Body of pancreas (tissue), 4 donors: ENCODE results near the gene DDX39A. TPM values are rescaled to one million over a fixed set of nuclear protein-coding genes. Genes with fewer than 3 reads are reported as not detected.

Experiments
- ATAC-seq: fragments of 150-250 bp; one replicate; pipeline ENCODE4 v1.9.1; 2016
- DNase-seq, 4 donors: peaks; one replicate each; pipeline ENCODE4 v3.0.0-alpha.2; 2019
- H3K27ac ChIP-seq, 4 donors: fragments of 200-600 bp; sonication (generic); 1 replicate in 3 of 4; 2 replicates in 1 of 4; pipeline versions ENCODE4 v1.5.1 to v1.6.1; 2016 to 2019; ENCODE audit warnings: mild to moderate bottlenecking in 1 of 4, mixed read lengths in 1 of 4, moderate library complexity in 1 of 4
- H3K27me3 ChIP-seq, 2 donors: fragments of 200-600 bp; sonication (generic); one replicate each; pipeline ENCODE4 v1.6.0; 2016; ENCODE audit warnings: mild to moderate bottlenecking in 1 of 2
- H3K36me3 ChIP-seq, 2 donors: fragments of 200-600 bp; sonication (generic); replicated peaks in 1 of 2; 2 replicates each; pipeline ENCODE4 v1.5.1; 2016; ENCODE audit warnings: low read depth in 2 of 2; ENCODE audit not compliant: insufficient read depth in 1 of 2
- H3K4me1 ChIP-seq: fragments of 200-600 bp; sonication (generic); one replicate; pipeline ENCODE4 v1.6.0; 2016
- H3K4me3 ChIP-seq, 2 donors: fragments of 200-600 bp; sonication (generic); 1 replicate in 1 of 2; 2 replicates in 1 of 2; pipeline ENCODE4 v1.5.1; 2016 to 2019
- H3K9me3 ChIP-seq, 3 donors: fragments of 200-600 bp; sonication (generic); 1 replicate in 2 of 3; 2 replicates in 1 of 3; pipeline ENCODE4 v1.5.1; 2016
- POLR2A ChIP-seq, 3 donors: fragments of 450-650 bp; IDR thresholded peaks; one replicate each; pipeline ENCODE4 v1.6.1; 2016; ENCODE audit warnings: antibody characterized with exemption in 3 of 3, mild to moderate bottlenecking in 2 of 3
- WGBS, 2 donors: methylation state at CpG; one replicate each; pipeline ENCODE4 v1.1.5; 2017; 5-methylcytosine and 5-hydroxymethylcytosine counted together
- intact Hi-C: fragments of 100-400 bp; cut with DNase I; formaldehyde crosslinking; loops from one replicate; pipeline ENCODE4 v1.15.1; 2023
- total RNA-seq, 2 donors: library from RNA; depleted of rRNA; stranded (reverse); fragments of >200 nt; gene quantifications; one replicate each; pipeline ENCODE4 v1.1.0, GENCODE V29; 2016
- TF ChIP-seq, protein P1 (sequence below), 7 experiments: fragments of 450-650 bp in 4 of 7; fragments of 200-600 bp in 3 of 7; sonication (generic) in 3 of 7; IDR thresholded peaks; one replicate each; pipeline ENCODE4 v1.5.1; 2016 to 2019; ENCODE audit warnings: antibody characterized with exemption in 7 of 7

DDX39A gene
- total RNA-seq, 2 donors from 2014 or later, result 32.4 to 86.7 TPM

DNA sequence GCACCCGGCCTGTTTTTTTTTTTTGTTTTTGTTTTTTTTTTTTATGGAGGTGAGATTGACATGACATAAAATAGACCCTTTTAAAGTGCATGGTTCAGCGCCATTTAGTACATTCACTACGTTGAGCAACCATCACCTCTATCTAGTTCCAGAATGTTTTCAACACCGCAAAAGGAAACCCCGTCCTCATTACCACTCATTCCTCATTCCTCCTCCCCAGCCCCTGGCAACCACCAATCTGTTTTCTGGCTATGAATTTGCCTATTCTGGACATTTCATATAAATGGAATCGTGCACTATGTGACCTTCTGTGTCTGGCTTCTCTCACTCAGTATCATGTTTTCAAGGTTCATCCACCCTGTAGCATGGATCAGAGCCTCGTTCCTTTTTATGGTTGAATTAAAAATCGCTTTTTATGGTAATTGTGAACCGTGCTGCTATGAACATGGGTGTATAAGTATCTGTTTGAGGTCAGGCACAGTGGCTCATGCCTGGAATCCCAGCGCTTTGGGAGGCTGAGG, 47.8 kb downstream of the DDX39A start:
- no peak overlapping the region for H3K27ac ChIP-seq
- no peak for ATAC-seq
- H3K4me3 ChIP-seq, result no peak overlapping the region
- DNase-seq, result no peak
- intact Hi-C loops, result no loop called here
- H3K36me3 ChIP-seq, result no peaks in the 10 kb centered on the region
- H3K9me3 ChIP-seq, result no peaks in the 10 kb centered on the region
- H3K27me3 ChIP-seq, result no peaks in the 10 kb centered on the region
- H3K4me1 ChIP-seq, result no peaks in the 10 kb centered on the region
- 62 to 68% methylated on average over 10 of the region's 10 CpGs for WGBS, 2 donors
- TF ChIP-seq, protein P1, sequence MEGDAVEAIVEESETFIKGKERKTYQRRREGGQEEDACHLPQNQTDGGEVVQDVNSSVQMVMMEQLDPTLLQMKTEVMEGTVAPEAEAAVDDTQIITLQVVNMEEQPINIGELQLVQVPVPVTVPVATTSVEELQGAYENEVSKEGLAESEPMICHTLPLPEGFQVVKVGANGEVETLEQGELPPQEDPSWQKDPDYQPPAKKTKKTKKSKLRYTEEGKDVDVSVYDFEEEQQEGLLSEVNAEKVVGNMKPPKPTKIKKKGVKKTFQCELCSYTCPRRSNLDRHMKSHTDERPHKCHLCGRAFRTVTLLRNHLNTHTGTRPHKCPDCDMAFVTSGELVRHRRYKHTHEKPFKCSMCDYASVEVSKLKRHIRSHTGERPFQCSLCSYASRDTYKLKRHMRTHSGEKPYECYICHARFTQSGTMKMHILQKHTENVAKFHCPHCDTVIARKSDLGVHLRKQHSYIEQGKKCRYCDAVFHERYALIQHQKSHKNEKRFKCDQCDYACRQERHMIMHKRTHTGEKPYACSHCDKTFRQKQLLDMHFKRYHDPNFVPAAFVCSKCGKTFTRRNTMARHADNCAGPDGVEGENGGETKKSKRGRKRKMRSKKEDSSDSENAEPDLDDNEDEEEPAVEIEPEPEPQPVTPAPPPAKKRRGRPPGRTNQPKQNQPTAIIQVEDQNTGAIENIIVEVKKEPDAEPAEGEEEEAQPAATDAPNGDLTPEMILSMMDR (IDR thresholded peaks at IDR 0.05), result no peak
- no peak for TF ChIP-seq POLR2A (IDR thresholded peaks at IDR 0.05)

GRCh38 chr19:14370940-14371280, 48.2 kb downstream of the DDX39A start:
- H3K4me1 ChIP-seq, result no peaks in the 10 kb centered on the region
- H3K27ac ChIP-seq, result peak overlapping the region in 1 of 4 donors; percentile 17
- no peaks in the 10 kb centered on the region for H3K9me3 ChIP-seq
- intact Hi-C loops, result no loop called here
- no peak overlapping the region for H3K4me3 ChIP-seq
- H3K27me3 ChIP-seq, result no peaks in the 10 kb centered on the region
- 82 to 89% methylated on average over 4 of the region's 4 CpGs for WGBS, 2 donors
- ATAC-seq (no peak), DNase-seq (no peak)
- H3K36me3 ChIP-seq, result no peaks in the 10 kb centered on the region
- TF ChIP-seq, protein P1 (IDR thresholded peaks at IDR 0.05), result no peak
- no peak for TF ChIP-seq POLR2A (IDR thresholded peaks at IDR 0.05)

- no peaks in the 10 kb centered on the region for H3K9me3 ChIP-seq
- DNase-seq (no peak), ATAC-seq (no peak)
- no peaks in the 10 kb centered on the region for H3K27me3 ChIP-seq
- WGBS, 2 donors, result 64 to 76% methylated on average over 19 of the region's 19 CpGs
- intact Hi-C loops, result no loop called here
- no peaks in the 10 kb centered on the region for H3K36me3 ChIP-seq
- TF ChIP-seq POLR2A (IDR thresholded peaks at IDR 0.05), result no peak
- TF ChIP-seq, protein P1 (IDR thresholded peaks at IDR 0.05), result no peak
- H3K27ac ChIP-seq, result peak overlapping the region in 2 of 4 donors; percentile 47 to 65
- no peak overlapping the region for H3K4me3 ChIP-seq
- no peaks in the 10 kb centered on the region for H3K4me1 ChIP-seq
Observed at GRCh38 chr19:14370169-14370939, 48.8 kb downstream of the DDX39A start.

DNA sequence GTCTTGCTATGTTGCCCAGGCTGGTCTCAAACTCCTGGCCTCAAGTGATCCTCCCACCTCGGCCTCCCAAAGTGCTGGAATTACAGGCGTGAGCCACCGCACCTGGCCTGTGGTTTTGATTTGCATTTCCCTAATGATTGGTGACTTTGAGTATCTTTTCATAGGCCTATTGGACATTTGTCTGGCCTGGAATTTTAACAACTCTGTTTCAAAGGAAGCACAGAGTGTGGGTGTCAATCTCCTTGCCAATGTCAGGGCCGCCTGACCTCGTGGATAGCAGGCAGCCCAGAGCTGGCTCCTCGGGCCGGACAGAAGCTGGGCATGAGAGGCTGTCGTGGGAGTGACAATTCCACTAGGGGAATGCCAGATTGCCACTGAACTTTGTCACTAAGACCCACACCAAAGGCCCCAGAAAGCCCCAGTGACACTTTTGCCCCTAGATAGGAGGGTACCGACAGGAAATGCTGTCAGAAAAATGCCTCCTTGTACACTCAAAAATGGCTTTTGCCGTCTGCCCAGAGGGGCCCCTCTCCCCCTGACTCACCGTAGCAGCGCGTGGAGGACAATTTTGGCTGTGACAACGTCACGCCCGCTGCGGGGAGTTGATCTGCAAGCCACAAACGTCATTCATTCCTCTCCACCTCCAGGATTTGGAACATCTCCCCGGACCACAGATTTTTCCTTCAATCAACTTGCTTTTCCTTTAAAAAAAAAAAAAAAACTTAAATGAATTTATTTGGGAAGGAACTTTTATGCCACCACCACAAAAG, 49.6 kb downstream of the DDX39A start:
- Histone ChIP-seq H3K27ac (peak overlapping the region in 2 of 4 donors; percentile 47 to 65), H3K4me3 (no peak overlapping the region), H3K36me3 (no peaks in the 10 kb centered on the region), H3K9me3 (no peaks in the 10 kb centered on the region), H3K4me1 (no peaks in the 10 kb centered on the region), H3K27me3 (no peaks in the 10 kb centered on the region)
- no peak for TF ChIP-seq POLR2A (IDR thresholded peaks at IDR 0.05)
- TF ChIP-seq, protein P1 (IDR thresholded peaks at IDR 0.05), result no peak
- 53 to 69% methylated on average over 18 to 19 of the region's 19 CpGs for WGBS, 2 donors
- DNase-seq, result no peak
- ATAC-seq, result no peak
- intact Hi-C loops, result no loop called here
